K562 (cell line): ENCODE results near the gene MAST4. TPM values are rescaled to one million over a fixed set of nuclear protein-coding genes. Genes with fewer than 3 reads are reported as not detected.

ENCODE experiments used
- ATAC-seq: fragments of 200-7000 bp; cut with Tn5 transposase; 3 replicates; pipeline ENCODE4 v1.9.1; 2020; ENCODE audit warnings: moderate library complexity
- BruUV-seq: library from RNA; stranded (reverse); fragments of 400-500 nt; replicated peaks from 2 replicates; lab custom pipeline; 2021; lab: Mats Ljungman, UMichigan
- CTCF ChIA-PET: fragments of 300-600 bp; formaldehyde crosslinking; extraction: SDS; loops from one replicate; lab custom pipeline; 2021; ENCODE audit warnings: low intra/inter-chr PET ratio; lab: Yijun Ruan, JAX
- POLR2A ChIA-PET: fragments of 300-600, 350-650 bp; sonication (Branson Sonifier 250); formaldehyde crosslinking; extraction: SDS; loops from one replicate; lab custom pipeline; 2021; ENCODE audit warnings: antibody characterized with exemption, inconsistent platforms; lab: Yijun Ruan, JAX
- DNase-seq, 4 experiments: peaks; one replicate each; pipeline versions ENCODE4 v3.0.0 to v3.0.0-alpha.2; 2011 to 2018; ENCODE audit warnings: low spot score in 3 of 4, mixed read lengths in 3 of 4; ENCODE audit errors: extremely low read depth in 1 of 4
- FAIRE-seq: peaks from 2 replicates; lab custom pipeline; 2011; peaks lifted over from hg19 to GRCh38; lab: Jason Lieb, UNC
- H2AFZ ChIP-seq: 2 replicates; pipeline ENCODE4 v1.6.0; 2011; ENCODE audit warnings: low read depth, low read length, control low read depth, inconsistent platforms
- H3K27ac ChIP-seq: fragments of 200-600 bp; 3 replicates; pipeline ENCODE4 v1.8.0; 2011; ENCODE audit warnings: low read depth, mild to moderate bottlenecking, control low read depth, inconsistent platforms, low read length, moderate library complexity, mixed read lengths; ENCODE audit errors: extremely low read depth
- H3K27me3 ChIP-seq, 2 experiments: fragments of 300-600 bp in 1 of 2; 2 replicates in 1 of 2; 3 replicates in 1 of 2; pipeline versions ENCODE4 v1.6.0 to v1.8.0; 2011; ENCODE audit warnings: inconsistent platforms in 2 of 2, low read length in 2 of 2, mild to moderate bottlenecking in 1 of 2, mixed read lengths in 1 of 2, moderate library complexity in 1 of 2; ENCODE audit not compliant: control insufficient read depth in 2 of 2, insufficient read depth in 2 of 2
- H3K36me3 ChIP-seq: fragments of 300-600 bp; 3 replicates; pipeline ENCODE4 v1.8.0; 2011; ENCODE audit warnings: mild to moderate bottlenecking, low read length, inconsistent platforms; ENCODE audit not compliant: control insufficient read depth, insufficient read depth
- H3K4me1 ChIP-seq, 2 experiments: fragments of 200-600 bp in 1 of 2; replicated peaks in 1 of 2; 2 replicates in 1 of 2; 3 replicates in 1 of 2; pipeline versions ENCODE4 v1.5.1 to v1.8.0; 2011; ENCODE audit warnings: inconsistent platforms in 2 of 2, low read length in 2 of 2, mild to moderate bottlenecking in 1 of 2, mixed read lengths in 1 of 2, moderate library complexity in 1 of 2; ENCODE audit not compliant: control insufficient read depth in 2 of 2, insufficient read depth in 2 of 2
- H3K4me2 ChIP-seq: 2 replicates; pipeline ENCODE4 v1.6.1; 2011; ENCODE audit warnings: low read length, control low read depth, inconsistent platforms, mixed read lengths; ENCODE audit not compliant: insufficient read depth
- H3K4me3 ChIP-seq: fragments of 200-600 bp; sonication (generic), shearing (Covaris generic); 2 replicates; pipeline ENCODE4 v1.5.1; 2016; ENCODE audit warnings: control low read depth, inconsistent platforms
- H3K79me2 ChIP-seq: fragments of 200-600 bp; 3 replicates; pipeline ENCODE4 v1.8.0; 2011; ENCODE audit warnings: low read length, inconsistent platforms; ENCODE audit not compliant: control insufficient read depth, insufficient read depth
- H3K9ac ChIP-seq, 2 experiments: 2 replicates each; pipeline versions ENCODE4 v1.6.0 to v1.6.1; 2011; ENCODE audit warnings: low read depth in 2 of 2, low read length in 2 of 2, control low read depth in 1 of 2, inconsistent platforms in 1 of 2, mild to moderate bottlenecking in 1 of 2, mixed read lengths in 1 of 2; ENCODE audit not compliant: insufficient read depth in 1 of 2
- H3K9me1 ChIP-seq: one replicate; pipeline ENCODE4 v1.6.0; 2011; ENCODE audit warnings: inconsistent platforms, mild to moderate bottlenecking, low read length, moderate library complexity; ENCODE audit not compliant: control insufficient read depth, insufficient read depth
- H3K9me3 ChIP-seq: replicated peaks from 2 replicates; pipeline ENCODE4 v1.5.1; 2011; ENCODE audit warnings: low read depth, low read length, inconsistent platforms; ENCODE audit not compliant: control insufficient read depth, insufficient read depth
- H4K20me1 ChIP-seq: replicated peaks from 2 replicates; pipeline ENCODE4 v1.6.1; 2011; ENCODE audit warnings: low read length, inconsistent platforms, mixed read lengths; ENCODE audit not compliant: control insufficient read depth, insufficient read depth
- BCOR ChIP-seq: fragments of 450-650 bp; IDR thresholded peaks from 2 replicates; pipeline ENCODE4 v1.6.1; 2016
- CEBPG ChIP-seq, 3 experiments: fragments of 200-800 bp in 1 of 3; sonication (Bioruptor generic) in 1 of 3; sonication (generic) in 1 of 3; formaldehyde crosslinking in 1 of 3; IDR thresholded peaks in 2 of 3; conservative IDR thresholded peaks in 1 of 3; 2 replicates each; pipeline versions ENCODE4 v1.6.1 to v1.8.0; 2016 to 2022; ENCODE audit warnings: missing compliant biosample characterization in 2 of 3, missing genetic modification characterization in 2 of 3, mild to moderate bottlenecking in 1 of 3, missing genetic modification reagents in 1 of 3
- NFYB ChIP-seq: IDR thresholded peaks from 2 replicates; pipeline ENCODE4 v1.6.1; 2011; ENCODE audit warnings: mild to moderate bottlenecking, moderate library complexity; ENCODE audit not compliant: insufficient read length; ENCODE audit errors: extremely low read depth
- POLR2AphosphoS5 ChIP-seq: IDR thresholded peaks from 2 replicates; pipeline ENCODE4 v1.6.1; 2011; ENCODE audit warnings: mild to moderate bottlenecking, low read depth, low read length, moderate library complexity; ENCODE audit not compliant: control insufficient read depth, insufficient read depth
- SLC30A9 ChIP-seq: fragments of 250-450 bp; sonication (Bioruptor Pico); IDR thresholded peaks from 2 replicates; pipeline ENCODE4 v1.8.0; 2022; ENCODE audit warnings: mild to moderate bottlenecking, moderate library complexity
- STAT5A ChIP-seq: IDR thresholded peaks from 2 replicates; pipeline ENCODE4 v1.6.1; 2012; ENCODE audit warnings: low read length, inconsistent platforms, borderline replicate concordance
- TSC22D4 ChIP-seq: fragments of 450-650 bp; IDR thresholded peaks from 2 replicates; pipeline ENCODE4 v1.6.1; 2016; ENCODE audit warnings: missing genetic modification characterization, missing biosample characterization, control low read depth
- ZNF121 ChIP-seq: sonication (generic); formaldehyde crosslinking; conservative IDR thresholded peaks from 2 replicates; pipeline ENCODE4 v1.8.0; 2022; ENCODE audit warnings: missing genetic modification reagents
- ZNF263 ChIP-seq: sonication (generic); formaldehyde crosslinking; IDR thresholded peaks from 2 replicates; pipeline ENCODE4 v1.8.0; 2022; ENCODE audit warnings: mild to moderate bottlenecking, missing genetic modification reagents, borderline replicate concordance
- WGBS: fragments of 100-300 bp; shearing (Covaris generic); methylation state at CpG from one replicate; pipeline ENCODE4 v1.1.6; 2016; ENCODE audit warnings: low coverage, mixed read lengths; ENCODE audit not compliant: insufficient coverage; ENCODE audit errors: missing lambda C conversion rate; 5-methylcytosine and 5-hydroxymethylcytosine counted together
- in situ Hi-C: fragments of 300-500 bp; cut with MboI; formaldehyde crosslinking; loops from 4 replicates; pipeline ENCODE4 v1.15.0; 2018; ENCODE audit warnings: inconsistent platforms, mixed read lengths
- intact Hi-C: fragments of 100-400 bp; cut with micrococcal nuclease; formaldehyde crosslinking; loops from 2 replicates; pipeline ENCODE4 v1.14.2; 2022
- polyA plus RNA-seq, 8 experiments: library from polyadenylated mRNA; depleted of rRNA in 4 of 8; stranded (reverse) in 5 of 8; unstranded in 3 of 8; fragments of >200 nt; fragmentation: Nextera tagmentation in 2 of 8; fragmentation: Illumina TruSeq in 1 of 8; extraction: Ambion mirVana in 2 of 8; extraction: Trizol in 1 of 8; gene quantifications; 2 replicates each; pipeline versions ENCODE4 v1.2.1 to v1.2.3, GENCODE V29; 2011 to 2014; ENCODE audit warnings: inconsistent platforms in 1 of 8, missing spikeins in 1 of 8
- total RNA-seq, 7 experiments: library from RNA; depleted of rRNA in 6 of 7; stranded (reverse); fragments of >200 nt in 6 of 7; fragmentation: Illumina TruSeq in 2 of 7; extraction: Trizol in 2 of 7; gene quantifications; 2 replicates each; pipeline versions ENCODE4 v1.2.1 to v1.2.3, GENCODE V29; 2011 to 2021; ENCODE audit warnings: low replicate concordance in 1 of 7
- TF ChIP-seq, protein P1 (sequence below), 3 experiments: IDR thresholded peaks in 2 of 3; conservative IDR thresholded peaks in 1 of 3; 2 replicates each; pipeline ENCODE4 v1.5.1; 2011 to 2012; ENCODE audit warnings: low read length in 3 of 3, mild to moderate bottlenecking in 3 of 3, control low read depth in 2 of 3, improper control_type of control experiment in 1 of 3, inconsistent platforms in 1 of 3, low read depth in 1 of 3, mixed read lengths in 1 of 3, moderate library complexity in 1 of 3; ENCODE audit not compliant: insufficient read depth in 2 of 3
- TF ChIP-seq, protein P2 (sequence below): fragments of 450-650 bp; IDR thresholded peaks from 2 replicates; pipeline ENCODE4 v1.6.1; 2016; ENCODE audit warnings: low read depth

The MAST4 gene
- total and polyA plus RNA-seq, 9 of the 15 experiments (the other 6 are each of a cell fraction or from before 2014, with no cell fraction given), result 0.88 to 10.1 (median 5.2) TPM

DNA sequence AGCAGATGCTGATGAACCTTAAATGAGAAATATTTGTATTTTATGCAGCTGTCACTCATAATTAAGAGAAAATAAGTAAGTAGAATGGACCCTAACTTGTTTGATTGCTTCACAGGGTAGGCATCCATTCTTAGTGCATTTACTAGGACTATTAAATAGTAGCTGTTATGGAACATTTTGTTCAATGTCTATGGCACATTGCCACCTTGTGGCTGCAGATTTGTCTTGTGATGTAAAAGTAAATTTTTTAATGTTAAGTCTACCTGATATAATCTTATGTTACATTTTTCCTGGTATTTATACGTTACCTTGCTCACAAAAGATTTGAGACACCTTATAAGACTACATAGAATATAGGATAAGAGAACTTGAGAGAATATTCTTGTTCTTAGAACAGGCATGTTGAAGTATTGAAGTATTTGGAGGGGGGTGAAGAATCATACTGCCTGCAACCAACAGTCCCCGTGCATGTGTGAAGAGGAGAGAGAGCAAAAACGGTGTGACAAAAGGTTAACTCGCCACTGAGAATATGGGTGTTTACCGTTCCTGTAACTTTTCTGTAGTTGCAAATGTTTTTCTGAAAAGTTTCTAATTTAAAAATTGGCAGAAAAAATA lies 161.1 kb downstream of the MAST4 start:
- no peak overlapping the region for H2AFZ ChIP-seq
- FAIRE-seq, result peak; percentile 57
- no peak overlapping the region for H3K9ac ChIP-seq
- H3K4me1 ChIP-seq, result no peaks in the 10 kb centered on the region
- no peaks in the 10 kb centered on the region for H3K36me3 ChIP-seq
- H3K9me3 ChIP-seq, result no peaks in the 10 kb centered on the region
- peak in 2 of 4 experiments; percentile 9 to 39 for DNase-seq
- H3K27ac ChIP-seq, result no peak overlapping the region
- no peak overlapping the region for H3K4me2 ChIP-seq
- intact Hi-C loops (loop anchor here (2.0 kb wide), 1 partner anchor 451 kb away; no protein-coding TSS in a partner anchor), in situ Hi-C loops (no loop called here)
- H4K20me1 ChIP-seq, result no peaks in the 10 kb centered on the region
- CTCF ChIA-PET, result interaction anchor here (1.2 kb wide), 1 partner anchor 451 kb away, joined by 4 read pairs; no protein-coding TSS in a partner anchor
- no TSS peak for BruUV-seq
- no peaks in the 10 kb centered on the region for H3K79me2 ChIP-seq
- 1% methylated on average over 5 of the region's 5 CpGs for WGBS
- no peak; the same call in 2 of the 3 replicates for ATAC-seq
- H3K9me1 ChIP-seq, result no peaks in the 10 kb centered on the region
- no peaks in the 10 kb centered on the region for H3K27me3 ChIP-seq
- POLR2A ChIA-PET, result interaction anchor here (1.4 kb wide), 1 partner anchor 15 kb away, joined by 4 read pairs; no protein-coding TSS in a partner anchor
- no peak overlapping the region for H3K4me3 ChIP-seq
- TF ChIP-seq ZNF121 (CRISPR knock-in tag) (no peak), TSC22D4 (tag) (no peak), BCOR (no peak), ZNF263 (CRISPR knock-in tag) (no peak), CEBPG (CRISPR knock-in tag; IDR thresholded peaks at IDR 0.05) (no peak), CEBPG (tag; conservative IDR thresholded peaks at IDR 0.05 in 1 of 2, IDR thresholded peaks at IDR 0.05 in 1 of 2) (no peak), STAT5A (no peak), NFYB (no peak), POLR2AphosphoS5 (no peak), SLC30A9 (CRISPR knock-in tag) (no peak)
- TF ChIP-seq, protein P1, sequence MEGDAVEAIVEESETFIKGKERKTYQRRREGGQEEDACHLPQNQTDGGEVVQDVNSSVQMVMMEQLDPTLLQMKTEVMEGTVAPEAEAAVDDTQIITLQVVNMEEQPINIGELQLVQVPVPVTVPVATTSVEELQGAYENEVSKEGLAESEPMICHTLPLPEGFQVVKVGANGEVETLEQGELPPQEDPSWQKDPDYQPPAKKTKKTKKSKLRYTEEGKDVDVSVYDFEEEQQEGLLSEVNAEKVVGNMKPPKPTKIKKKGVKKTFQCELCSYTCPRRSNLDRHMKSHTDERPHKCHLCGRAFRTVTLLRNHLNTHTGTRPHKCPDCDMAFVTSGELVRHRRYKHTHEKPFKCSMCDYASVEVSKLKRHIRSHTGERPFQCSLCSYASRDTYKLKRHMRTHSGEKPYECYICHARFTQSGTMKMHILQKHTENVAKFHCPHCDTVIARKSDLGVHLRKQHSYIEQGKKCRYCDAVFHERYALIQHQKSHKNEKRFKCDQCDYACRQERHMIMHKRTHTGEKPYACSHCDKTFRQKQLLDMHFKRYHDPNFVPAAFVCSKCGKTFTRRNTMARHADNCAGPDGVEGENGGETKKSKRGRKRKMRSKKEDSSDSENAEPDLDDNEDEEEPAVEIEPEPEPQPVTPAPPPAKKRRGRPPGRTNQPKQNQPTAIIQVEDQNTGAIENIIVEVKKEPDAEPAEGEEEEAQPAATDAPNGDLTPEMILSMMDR (IDR thresholded peaks at IDR 0.05 in 2 of 3, conservative IDR thresholded peaks at IDR 0.05 in 1 of 3; ENCODE audit: insufficient read depth in 2 of 3, low read depth in 1 of 3, low read length in 3 of 3), result peak in 2 of 3 experiments; percentile 40 to 63; a peak in 2 of 6 replicates
- TF ChIP-seq, protein P2, sequence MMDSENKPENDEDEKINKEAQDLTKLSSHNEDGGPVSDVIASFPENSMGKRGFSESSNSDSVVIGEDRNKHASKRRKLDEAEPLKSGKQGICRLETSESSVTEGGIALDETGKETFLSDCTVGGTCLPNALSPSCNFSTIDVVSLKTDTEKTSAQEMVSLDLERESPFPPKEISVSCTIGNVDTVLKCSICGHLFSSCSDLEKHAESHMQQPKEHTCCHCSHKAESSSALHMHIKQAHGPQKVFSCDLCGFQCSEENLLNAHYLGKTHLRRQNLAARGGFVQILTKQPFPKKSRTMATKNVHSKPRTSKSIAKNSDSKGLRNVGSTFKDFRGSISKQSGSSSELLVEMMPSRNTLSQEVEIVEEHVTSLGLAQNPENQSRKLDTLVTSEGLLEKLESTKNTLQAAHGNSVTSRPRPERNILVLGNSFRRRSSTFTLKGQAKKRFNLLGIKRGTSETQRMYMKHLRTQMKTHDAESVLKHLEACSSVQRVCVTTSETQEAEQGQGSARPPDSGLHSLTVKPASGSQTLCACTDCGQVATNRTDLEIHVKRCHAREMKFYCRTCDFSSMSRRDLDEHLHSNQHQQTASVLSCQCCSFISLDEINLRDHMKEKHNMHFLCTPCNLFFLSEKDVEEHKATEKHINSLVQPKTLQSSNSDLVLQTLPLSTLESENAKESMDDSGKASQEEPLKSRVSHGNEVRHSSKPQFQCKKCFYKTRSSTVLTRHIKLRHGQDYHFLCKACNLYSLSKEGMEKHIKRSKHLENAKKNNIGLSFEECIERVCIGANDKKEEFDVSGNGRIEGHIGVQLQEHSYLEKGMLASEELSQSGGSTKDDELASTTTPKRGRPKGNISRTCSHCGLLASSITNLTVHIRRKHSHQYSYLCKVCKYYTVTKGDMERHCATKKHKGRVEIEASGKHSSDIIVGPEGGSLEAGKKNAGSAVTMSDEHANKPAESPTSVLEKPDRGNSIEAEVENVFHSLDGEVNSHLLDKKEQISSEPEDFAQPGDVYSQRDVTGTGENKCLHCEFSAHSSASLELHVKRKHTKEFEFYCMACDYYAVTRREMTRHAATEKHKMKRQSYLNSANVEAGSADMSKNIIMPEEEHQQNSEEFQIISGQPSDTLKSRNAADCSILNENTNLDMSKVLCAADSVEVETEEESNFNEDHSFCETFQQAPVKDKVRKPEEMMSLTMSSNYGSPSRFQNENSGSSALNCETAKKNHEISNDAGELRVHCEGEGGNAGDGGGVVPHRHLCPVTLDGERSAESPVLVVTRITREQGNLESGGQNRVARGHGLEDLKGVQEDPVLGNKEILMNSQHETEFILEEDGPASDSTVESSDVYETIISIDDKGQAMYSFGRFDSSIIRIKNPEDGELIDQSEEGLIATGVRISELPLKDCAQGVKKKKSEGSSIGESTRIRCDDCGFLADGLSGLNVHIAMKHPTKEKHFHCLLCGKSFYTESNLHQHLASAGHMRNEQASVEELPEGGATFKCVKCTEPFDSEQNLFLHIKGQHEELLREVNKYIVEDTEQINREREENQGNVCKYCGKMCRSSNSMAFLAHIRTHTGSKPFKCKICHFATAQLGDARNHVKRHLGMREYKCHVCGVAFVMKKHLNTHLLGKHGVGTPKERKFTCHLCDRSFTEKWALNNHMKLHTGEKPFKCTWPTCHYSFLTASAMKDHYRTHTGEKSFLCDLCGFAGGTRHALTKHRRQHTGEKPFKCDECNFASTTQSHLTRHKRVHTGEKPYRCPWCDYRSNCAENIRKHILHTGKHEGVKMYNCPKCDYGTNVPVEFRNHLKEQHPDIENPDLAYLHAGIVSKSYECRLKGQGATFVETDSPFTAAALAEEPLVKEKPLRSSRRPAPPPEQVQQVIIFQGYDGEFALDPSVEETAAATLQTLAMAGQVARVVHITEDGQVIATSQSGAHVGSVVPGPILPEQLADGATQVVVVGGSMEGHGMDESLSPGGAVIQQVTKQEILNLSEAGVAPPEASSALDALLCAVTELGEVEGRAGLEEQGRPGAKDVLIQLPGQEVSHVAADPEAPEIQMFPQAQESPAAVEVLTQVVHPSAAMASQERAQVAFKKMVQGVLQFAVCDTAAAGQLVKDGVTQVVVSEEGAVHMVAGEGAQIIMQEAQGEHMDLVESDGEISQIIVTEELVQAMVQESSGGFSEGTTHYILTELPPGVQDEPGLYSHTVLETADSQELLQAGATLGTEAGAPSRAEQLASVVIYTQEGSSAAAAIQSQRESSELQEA, result no peak
